Right lobe of liver (tissue), 6 donors: ENCODE measurements around the gene MIOX. TPM values are rescaled to one million over a fixed set of nuclear protein-coding genes. Genes with fewer than 3 reads are reported as not detected.
A peak's percentile ranks its signal among the peaks of the same experiment; 100 is the strongest.

Experiments
- ATAC-seq, 4 donors: fragments of 200-7000 bp; cut with Tn5 transposase; one replicate each; pipeline ENCODE4 v1.9.1; 2020; ENCODE audit warnings: mild to moderate bottlenecking in 4 of 4, moderate library complexity in 4 of 4
- DNase-seq, 3 donors: peaks; one replicate each; pipeline ENCODE4 v3.0.0-alpha.2; 2020
- H3K27ac ChIP-seq, 3 donors: fragments of 200-600 bp; one replicate each; pipeline ENCODE4 v1.8.0; 2022
- H3K27me3 ChIP-seq, 2 donors: fragments of 200-600 bp; one replicate each; pipeline ENCODE4 v1.8.0; 2022
- H3K36me3 ChIP-seq, 4 donors: fragments of 200-600 bp; sonication (generic) in 1 of 4; one replicate each; pipeline versions ENCODE4 v1.5.1 to v1.8.0; 2017 to 2022; ENCODE audit warnings: control low read depth in 1 of 4
- H3K4me1 ChIP-seq, 4 donors: fragments of 200-600 bp; sonication (generic) in 1 of 4; one replicate each; pipeline versions ENCODE4 v1.5.1 to v1.8.0; 2017 to 2022; ENCODE audit warnings: control low read depth in 1 of 4
- H3K4me3 ChIP-seq, 3 donors: fragments of 200-600 bp; one replicate each; pipeline ENCODE4 v1.8.0; 2022
- H3K9me3 ChIP-seq, 4 donors: fragments of 200-600 bp; sonication (generic) in 1 of 4; one replicate each; pipeline versions ENCODE4 v1.5.1 to v1.8.0; 2017 to 2022; ENCODE audit warnings: control low read depth in 1 of 4
- POLR2A ChIP-seq: fragments of 450-650 bp; IDR thresholded peaks from one replicate; pipeline ENCODE4 v1.6.1; 2017; ENCODE audit warnings: antibody characterized with exemption, mild to moderate bottlenecking
- WGBS: methylation state at CpG from one replicate; pipeline ENCODE4 v1.1.6; 2018; ENCODE audit warnings: low coverage, low lambda C conversion rate; ENCODE audit not compliant: insufficient coverage; ENCODE audit errors: missing lambda C conversion rate; 5-methylcytosine and 5-hydroxymethylcytosine counted together
- intact Hi-C, 2 donors: fragments of 100-400 bp; cut with DNase I; formaldehyde crosslinking; loops; one replicate each; pipeline versions ENCODE4 v1.11.2 to v1.14.1; 2022
- total RNA-seq, 6 experiments: library from RNA; depleted of rRNA in 2 of 6; stranded (reverse); fragments of >200 nt in 2 of 6; fragmentation: NEBNext Ultra II Directional in 3 of 6; extraction: Animal tissue kit (Norgen Biotek cat#: 25700) in 3 of 6; gene quantifications; one replicate each; pipeline versions ENCODE4 v1.1.0 to v1.2.4, GENCODE V29; 2016 to 2023
- TF ChIP-seq, protein P1 (sequence below), 4 donors: fragments of 200-600 bp in 3 of 4; fragments of 450-650 bp in 1 of 4; IDR thresholded peaks; one replicate each; pipeline versions ENCODE4 v1.5.1 to v1.8.0; 2016 to 2022; ENCODE audit warnings: antibody characterized with exemption in 4 of 4, mild to moderate bottlenecking in 2 of 4
- donor health status: DM: no; HTN: yes; CAD: no.
- donor health status: DM: no; HTN: no; CAD: no.
- donor health status: DM: no; HTN: no; CAD: no.
- donor health status: DM: no; HTN: yes; CAD: no.
- donor health status: DM: no; HTN: yes; CAD: no.

The MIOX gene
- total RNA-seq, 6 experiments from 2014 or later: not detected

DNA sequence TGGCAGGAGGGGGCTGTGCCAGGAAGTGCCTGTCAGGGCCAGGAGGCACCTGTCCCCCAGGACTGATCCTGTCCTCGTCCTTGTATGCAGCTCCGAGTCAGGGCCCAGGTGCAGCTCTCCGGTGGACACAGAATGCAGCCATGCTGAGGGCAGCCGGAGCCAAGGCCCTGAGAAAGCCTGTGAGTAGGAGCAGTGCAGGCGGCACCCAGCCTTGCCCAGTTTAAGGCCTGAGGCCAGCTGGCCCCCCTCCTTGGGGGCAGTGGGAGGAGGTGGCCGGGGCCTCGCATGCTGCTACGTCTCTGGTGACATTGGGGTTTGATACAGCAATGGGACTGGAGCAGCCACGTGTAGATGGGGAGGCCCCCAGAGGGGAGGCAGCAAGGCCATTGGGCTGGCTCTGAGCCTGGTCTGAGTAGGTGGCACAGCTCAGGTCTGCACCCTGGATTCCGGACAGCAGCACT, 46.8 kb upstream of the MIOX start:
- Histone ChIP-seq H3K4me1 (no peaks in the 10 kb centered on the region), H3K27ac (no peak overlapping the region), H3K4me3 (no peak overlapping the region), H3K9me3 (no peaks in the 10 kb centered on the region), H3K36me3 (peaks cover 5 to 71% (median 38%) of the 10 kb centered on the region in 4 donors), H3K27me3 (no peaks in the 10 kb centered on the region)
- intact Hi-C loops: no loop called here
- WGBS: no CpG with 5 or more reads among the region's 10 CpGs
- TF ChIP-seq, protein P1, sequence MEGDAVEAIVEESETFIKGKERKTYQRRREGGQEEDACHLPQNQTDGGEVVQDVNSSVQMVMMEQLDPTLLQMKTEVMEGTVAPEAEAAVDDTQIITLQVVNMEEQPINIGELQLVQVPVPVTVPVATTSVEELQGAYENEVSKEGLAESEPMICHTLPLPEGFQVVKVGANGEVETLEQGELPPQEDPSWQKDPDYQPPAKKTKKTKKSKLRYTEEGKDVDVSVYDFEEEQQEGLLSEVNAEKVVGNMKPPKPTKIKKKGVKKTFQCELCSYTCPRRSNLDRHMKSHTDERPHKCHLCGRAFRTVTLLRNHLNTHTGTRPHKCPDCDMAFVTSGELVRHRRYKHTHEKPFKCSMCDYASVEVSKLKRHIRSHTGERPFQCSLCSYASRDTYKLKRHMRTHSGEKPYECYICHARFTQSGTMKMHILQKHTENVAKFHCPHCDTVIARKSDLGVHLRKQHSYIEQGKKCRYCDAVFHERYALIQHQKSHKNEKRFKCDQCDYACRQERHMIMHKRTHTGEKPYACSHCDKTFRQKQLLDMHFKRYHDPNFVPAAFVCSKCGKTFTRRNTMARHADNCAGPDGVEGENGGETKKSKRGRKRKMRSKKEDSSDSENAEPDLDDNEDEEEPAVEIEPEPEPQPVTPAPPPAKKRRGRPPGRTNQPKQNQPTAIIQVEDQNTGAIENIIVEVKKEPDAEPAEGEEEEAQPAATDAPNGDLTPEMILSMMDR (IDR thresholded peaks at IDR 0.05): no peak
- TF ChIP-seq POLR2A: no peak
- ATAC-seq: no peak
- peak in 1 of 3 donors; percentile 53 for DNase-seq

DNA sequence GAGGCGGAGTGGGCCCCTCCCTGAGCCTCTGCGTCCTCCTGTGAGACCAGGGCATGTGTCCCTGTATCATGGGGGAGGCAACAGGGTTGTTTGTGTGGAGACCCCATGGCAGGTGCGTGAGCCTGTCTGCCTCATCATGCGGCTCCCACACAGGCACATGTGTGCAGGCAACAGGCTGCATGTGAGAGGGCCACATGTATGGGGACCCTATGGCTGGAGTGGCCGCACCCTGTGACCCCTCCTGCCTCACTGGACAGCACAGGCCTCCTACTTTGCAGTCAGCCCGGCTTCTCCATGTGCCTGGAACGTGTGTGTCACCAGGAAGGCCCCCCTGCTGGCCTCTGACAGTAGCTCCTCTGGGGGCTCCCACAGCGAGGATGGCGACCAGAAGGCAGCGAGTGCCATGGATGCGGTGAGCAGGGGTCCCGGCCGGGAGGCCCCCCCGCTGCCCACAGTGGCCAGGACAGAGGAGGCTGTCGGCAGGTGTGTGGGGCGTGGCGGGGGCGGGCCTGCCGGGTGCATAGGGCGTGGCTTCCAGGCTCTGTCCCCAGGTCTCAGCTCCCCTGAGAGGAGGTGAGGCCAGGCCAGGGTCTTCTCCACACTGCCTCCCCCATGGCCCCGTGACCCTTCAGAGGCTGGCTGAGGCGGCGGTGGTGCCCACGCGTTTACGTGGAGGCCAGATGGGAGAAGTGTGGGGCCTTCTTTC, 46.0 kb upstream of the MIOX start:
- H3K36me3 ChIP-seq: peaks cover 5 to 63% (median 37%) of the 10 kb centered on the region in 4 donors
- no peaks in the 10 kb centered on the region for H3K9me3 ChIP-seq
- H3K27ac ChIP-seq: no peak overlapping the region
- no peak overlapping the region for H3K4me3 ChIP-seq
- intact Hi-C loops: no loop called here
- peak in 2 of 3 donors; percentile 19 to 55 for DNase-seq
- no peaks in the 10 kb centered on the region for H3K27me3 ChIP-seq
- 92% methylated on average over 2 of the region's 26 CpGs for WGBS
- H3K4me1 ChIP-seq: no peaks in the 10 kb centered on the region
- no peak for TF ChIP-seq POLR2A
- TF ChIP-seq, protein P1 (IDR thresholded peaks at IDR 0.05): no peak
- ATAC-seq: no peak

DNA sequence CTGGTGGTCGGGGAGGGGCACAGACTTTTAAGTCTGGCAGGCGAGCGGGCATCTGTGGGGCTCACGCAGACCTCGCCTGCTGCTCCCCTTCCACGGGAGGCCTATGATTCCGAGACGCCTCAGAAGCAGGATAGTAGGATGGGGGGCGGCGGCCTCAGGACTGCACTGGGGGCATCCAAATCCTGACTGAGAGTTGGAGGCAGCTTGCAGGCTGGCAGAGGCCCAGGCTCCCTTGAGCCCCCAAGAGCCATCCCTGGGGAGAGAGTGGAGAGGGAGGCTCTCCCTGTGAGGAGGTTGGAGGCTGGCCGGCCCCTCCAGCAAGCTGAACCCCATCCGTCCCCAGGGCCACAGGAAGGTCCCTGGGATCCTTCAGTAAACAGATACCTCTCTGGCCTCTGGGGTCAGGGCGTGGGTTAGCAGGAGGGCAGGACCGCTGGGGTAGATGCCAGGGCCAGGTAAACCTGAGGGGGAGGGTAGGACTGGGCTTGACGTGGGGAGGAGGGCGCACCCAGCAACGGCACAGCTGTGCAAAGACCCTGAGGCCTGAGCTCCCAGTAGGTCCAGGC, 45.1 kb upstream of the MIOX start:
- Histone ChIP-seq H3K27me3 (no peaks in the 10 kb centered on the region), H3K27ac (no peak overlapping the region), H3K36me3 (peaks cover 5 to 54% (median 34%) of the 10 kb centered on the region in 4 donors), H3K9me3 (no peaks in the 10 kb centered on the region), H3K4me1 (no peaks in the 10 kb centered on the region), H3K4me3 (no peak overlapping the region)
- DNase-seq: peak in 2 of 3 donors; percentile 23 to 56
- intact Hi-C loops: no loop called here
- TF ChIP-seq, protein P1 (IDR thresholded peaks at IDR 0.05): no peak
- ATAC-seq: peak in 1 of 4 donors; percentile 1
- 87% methylated on average over 3 of the region's 17 CpGs for WGBS

DNA sequence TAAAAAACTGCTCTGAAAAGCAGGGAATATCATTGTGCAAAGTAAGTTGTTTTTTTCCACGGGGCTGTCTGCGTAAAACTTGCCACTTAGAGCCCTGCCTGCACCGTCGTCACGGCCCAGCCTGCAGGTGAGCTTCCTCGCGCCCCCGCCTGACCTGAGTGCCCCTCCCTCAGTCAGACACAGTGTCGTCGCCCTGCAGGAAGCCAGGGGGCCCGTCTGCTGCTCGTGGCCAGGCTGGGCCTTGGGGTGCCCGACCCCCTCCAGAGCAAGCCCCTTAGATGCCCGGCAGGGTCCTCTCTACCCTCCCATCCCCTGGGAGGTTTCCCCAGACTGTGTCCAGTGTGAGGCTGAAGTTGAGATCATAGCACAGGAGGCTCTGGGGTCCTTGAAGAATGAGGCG, 43.5 kb upstream of the MIOX start:
- Histone ChIP-seq H3K36me3 (peaks cover 5 to 53% (median 26%) of the 10 kb centered on the region in 4 donors), H3K9me3 (no peaks in the 10 kb centered on the region), H3K4me1 (no peaks in the 10 kb centered on the region), H3K27me3 (no peaks in the 10 kb centered on the region), H3K27ac (no peak overlapping the region), H3K4me3 (no peak overlapping the region)
- intact Hi-C loops: no loop called here
- TF ChIP-seq, protein P1 (IDR thresholded peaks at IDR 0.05): no peak
- TF ChIP-seq POLR2A: no peak
- WGBS: 90% methylated on average over 2 of the region's 15 CpGs
- no peak for DNase-seq
- ATAC-seq: no peak
